Lower leg skin (tissue), 4 donors: ENCODE data around the gene FARS2. TPM values are rescaled to one million over a fixed set of nuclear protein-coding genes. Genes with fewer than 3 reads are reported as not detected.

Experiments
- DNase-seq, 2 donors: peaks; one replicate each; pipeline ENCODE4 v3.0.0-alpha.2; 2019; ENCODE audit warnings: low spot score in 2 of 2
- H3K4me3 ChIP-seq: fragments of 200-600 bp; sonication (generic); 2 replicates; pipeline ENCODE4 v1.5.1; 2017; ENCODE audit warnings: mild to moderate bottlenecking, low read depth; ENCODE audit not compliant: poor library complexity, severe bottlenecking
- CTCF ChIP-seq, 3 donors: fragments of 450-650 bp; IDR thresholded peaks; one replicate each; pipeline ENCODE4 v1.5.1; 2016; ENCODE audit warnings: antibody characterized with exemption in 3 of 3, mild to moderate bottlenecking in 3 of 3, moderate library complexity in 2 of 3
- POLR2A ChIP-seq, 2 donors: fragments of 450-650 bp; IDR thresholded peaks; one replicate each; pipeline ENCODE4 v1.6.1; 2016 to 2017; ENCODE audit warnings: antibody characterized with exemption in 2 of 2, mild to moderate bottlenecking in 1 of 2, moderate library complexity in 1 of 2
- WGBS, 2 donors: methylation state at CpG; one replicate each; pipeline ENCODE4 v1.1.5; 2018; 5-methylcytosine and 5-hydroxymethylcytosine counted together
- intact Hi-C: fragments of 100-400 bp; cut with DNase I; formaldehyde crosslinking; loops from one replicate; pipeline ENCODE4 v1.15.0; 2023; ENCODE audit warnings: low total_unique reads
- total RNA-seq, 4 donors: library from RNA; depleted of rRNA; stranded (reverse); fragments of >200 nt; gene quantifications; one replicate each; pipeline ENCODE4 v1.1.0, GENCODE V29; 2016

Gene FARS2
- total RNA-seq, 4 donors from 2014 or later: 7.0 to 14.7 (median 11.1) TPM

- no peak for DNase-seq
- WGBS, 2 donors: 92 to 93% methylated on average over 3 of the region's 3 CpGs
- no peak for TF ChIP-seq CTCF (IDR thresholded peaks at IDR 0.05)
- no peak for TF ChIP-seq POLR2A (IDR thresholded peaks at IDR 0.05)
These were observed 63.9 kb downstream of the FARS2 start for GRCh38 chr6:5325173-5325572.

GRCh38 chr6:5326022-5326641, 64.8 kb downstream of the FARS2 start:
- intact Hi-C loops: no loop called here
- no peak overlapping the region for H3K4me3 ChIP-seq
- no peak for DNase-seq
- no peak for TF ChIP-seq POLR2A (IDR thresholded peaks at IDR 0.05)
- no peak for TF ChIP-seq CTCF (IDR thresholded peaks at IDR 0.05)
- WGBS, 2 donors: 95% methylated on average over 6 to 7 of the region's 7 CpGs

More at GRCh38 chr6:5325173-5325572, 63.9 kb downstream of the FARS2 start:
- no peak overlapping the region for H3K4me3 ChIP-seq
- intact Hi-C loops: no loop called here

GRCh38 chr6:5328800-5329199, 67.5 kb downstream of the FARS2 start:
- DNase-seq: no peak
- TF ChIP-seq CTCF (IDR thresholded peaks at IDR 0.05) (no peak), POLR2A (IDR thresholded peaks at IDR 0.05) (no peak)
- intact Hi-C loops: no loop called here
- H3K4me3 ChIP-seq: no peak overlapping the region
- WGBS, 2 donors: 87 to 90% methylated on average over 6 of the region's 6 CpGs

GRCh38 chr6:5331845-5332442, 70.6 kb downstream of the FARS2 start:
- no peak overlapping the region for H3K4me3 ChIP-seq
- TF ChIP-seq CTCF (IDR thresholded peaks at IDR 0.05) (no peak), POLR2A (IDR thresholded peaks at IDR 0.05) (no peak)
- intact Hi-C loops: no loop called here
- 91% methylated on average over 5 of the region's 5 CpGs for WGBS, 2 donors
- DNase-seq: no peak

DNA sequence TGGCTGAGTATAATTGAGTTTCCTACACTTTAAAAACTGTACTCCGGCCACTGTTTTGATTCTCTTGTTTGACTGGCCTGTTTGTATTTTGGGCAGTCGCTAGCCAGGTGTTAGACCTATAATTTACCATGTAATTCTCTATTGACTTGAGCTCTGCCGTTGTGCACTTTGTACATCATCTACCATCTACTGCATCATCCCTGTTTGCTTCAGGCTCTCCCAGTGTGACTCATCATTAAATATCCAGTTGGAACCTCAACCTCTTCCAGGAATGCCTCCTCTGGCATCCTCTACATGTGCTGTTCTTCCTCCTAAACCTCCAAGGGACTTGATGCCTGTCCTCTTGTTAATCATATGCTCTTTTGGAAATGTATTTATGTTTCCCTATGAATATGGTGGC, 72.3 kb downstream of the FARS2 start:
- WGBS, 2 donors: 76 to 79% methylated on average over 3 of the region's 3 CpGs
- no peak for DNase-seq
- intact Hi-C loops: no loop called here
- TF ChIP-seq POLR2A (IDR thresholded peaks at IDR 0.05): no peak
- H3K4me3 ChIP-seq: no peak overlapping the region

DNA sequence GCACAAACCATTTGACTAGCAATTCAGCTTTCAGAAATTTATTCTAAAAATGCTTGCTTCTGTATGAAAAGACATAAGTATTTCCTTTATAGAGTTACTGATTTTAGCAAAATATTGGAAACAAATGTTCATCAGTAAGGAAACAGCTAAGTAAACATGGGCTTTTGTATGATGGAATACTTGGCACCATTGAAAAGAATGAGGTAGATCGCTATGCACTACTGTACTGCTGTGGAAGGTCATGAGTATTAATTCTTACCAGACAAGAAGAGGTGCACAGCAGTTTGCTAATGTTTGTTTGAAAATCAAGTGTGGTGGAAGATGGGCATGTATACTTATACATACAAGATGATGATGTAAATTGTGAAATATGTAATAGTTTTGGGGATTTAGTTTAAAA, 73.0 kb downstream of the FARS2 start:
- no peak overlapping the region for H3K4me3 ChIP-seq
- WGBS, 2 donors: 65 to 71% methylated on average over 1 of the region's 1 CpG
- intact Hi-C loops: no loop called here
- no peak for TF ChIP-seq POLR2A (IDR thresholded peaks at IDR 0.05)
- no peak for TF ChIP-seq CTCF (IDR thresholded peaks at IDR 0.05)
- no peak for DNase-seq
